GM19328 (cell line): ENCODE data around the gene ATP9A.

Source experiments
- ATAC-seq: cut with Tn5 transposase; IDR thresholded peaks from one replicate; pipeline ENCODE4 v1.9.1; 2021; ENCODE audit warnings: mild to moderate bottlenecking, moderate library complexity; ENCODE audit not compliant: unreplicated experiment

ATP9A gene

GRCh38 chr20:51562027-51562331, 206.2 kb downstream of the ATP9A start:
- no peak for ATAC-seq

- no peak for ATAC-seq
These were observed 207.5 kb downstream of the ATP9A start for GRCh38 chr20:51560550-51561307.

- ATAC-seq = no peak
These were observed 208.1 kb downstream of the ATP9A start for GRCh38 chr20:51560042-51560441.

GRCh38 chr20:51554538-51555165, 213.5 kb downstream of the ATP9A start:
- ATAC-seq = no peak

GRCh38 chr20:51553897-51554486, 214.2 kb downstream of the ATP9A start:
- ATAC-seq = no peak

- ATAC-seq = no peak
These were observed 217.0 kb downstream of the ATP9A start for GRCh38 chr20:51551186-51551585.

- ATAC-seq = no peak
These were observed 218.7 kb downstream of the ATP9A start for GRCh38 chr20:51549474-51549873.

GRCh38 chr20:51547951-51548350, 220.2 kb downstream of the ATP9A start:
- ATAC-seq = no peak
